Measurements from ENCODE around the gene IQSEC3.

DNA sequence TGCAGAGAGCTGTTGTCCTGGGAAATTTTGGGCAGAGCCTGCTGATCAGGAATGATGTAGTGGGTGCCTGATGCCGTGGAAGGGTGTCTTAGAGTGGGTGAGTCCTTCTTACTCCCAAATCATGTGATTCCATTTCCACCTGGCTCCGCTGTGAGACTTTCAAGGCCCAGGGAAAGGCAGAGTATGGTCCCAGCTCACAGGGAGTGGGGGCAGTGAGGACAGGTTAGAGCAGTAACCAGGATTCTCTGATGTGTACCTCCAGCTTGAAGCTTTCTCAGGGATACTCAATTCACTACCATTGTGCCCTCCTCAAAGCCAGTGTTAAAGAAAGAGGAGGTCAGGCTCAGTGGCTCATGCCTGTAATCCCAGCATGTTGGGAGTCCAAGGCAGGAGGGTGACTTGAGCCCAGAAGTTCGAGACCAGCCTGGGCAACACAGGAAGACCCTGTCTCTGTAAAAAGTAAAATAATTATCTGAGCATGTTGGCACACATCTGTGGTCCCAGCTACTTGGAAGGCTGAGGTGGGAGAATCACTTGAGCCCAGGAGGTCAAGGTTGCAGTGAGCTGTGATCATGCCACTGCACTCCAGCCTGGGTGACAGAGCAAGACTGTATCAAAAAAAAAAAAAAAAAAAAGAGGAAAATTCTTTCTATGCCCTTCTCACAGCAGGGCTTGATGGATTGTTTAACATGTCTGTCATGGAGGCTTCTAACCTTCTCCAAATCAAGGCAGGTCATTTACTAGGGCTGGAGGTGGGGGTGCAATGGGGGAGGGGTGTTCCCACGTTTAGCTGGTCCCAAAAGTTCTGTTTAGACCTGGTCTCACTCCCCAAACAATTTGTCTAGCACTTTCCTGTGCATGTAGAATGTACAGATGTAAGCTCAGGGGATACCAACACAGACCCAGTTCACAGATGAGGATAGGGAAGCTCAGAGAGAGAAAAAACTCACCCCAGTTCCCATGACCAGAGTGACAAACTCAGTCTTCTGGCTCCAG lies 12.5 kb upstream of the IQSEC3 start:
- TF ChIP-seq CTCF (conservative IDR thresholded peaks at IDR 0.05) (no peak), ZFX (IDR thresholded peaks at IDR 0.05) (no peak)
